ENCODE results near the gene TBC1D10B.
A peak's percentile ranks its signal among the peaks of the same experiment; 100 is the strongest.
"Not testable (repeated sequence)": the region's sequence is repeated elsewhere in the genome, so short reads cannot be mapped to it uniquely, and the experiment has no call there.

The TBC1D10B gene

DNA sequence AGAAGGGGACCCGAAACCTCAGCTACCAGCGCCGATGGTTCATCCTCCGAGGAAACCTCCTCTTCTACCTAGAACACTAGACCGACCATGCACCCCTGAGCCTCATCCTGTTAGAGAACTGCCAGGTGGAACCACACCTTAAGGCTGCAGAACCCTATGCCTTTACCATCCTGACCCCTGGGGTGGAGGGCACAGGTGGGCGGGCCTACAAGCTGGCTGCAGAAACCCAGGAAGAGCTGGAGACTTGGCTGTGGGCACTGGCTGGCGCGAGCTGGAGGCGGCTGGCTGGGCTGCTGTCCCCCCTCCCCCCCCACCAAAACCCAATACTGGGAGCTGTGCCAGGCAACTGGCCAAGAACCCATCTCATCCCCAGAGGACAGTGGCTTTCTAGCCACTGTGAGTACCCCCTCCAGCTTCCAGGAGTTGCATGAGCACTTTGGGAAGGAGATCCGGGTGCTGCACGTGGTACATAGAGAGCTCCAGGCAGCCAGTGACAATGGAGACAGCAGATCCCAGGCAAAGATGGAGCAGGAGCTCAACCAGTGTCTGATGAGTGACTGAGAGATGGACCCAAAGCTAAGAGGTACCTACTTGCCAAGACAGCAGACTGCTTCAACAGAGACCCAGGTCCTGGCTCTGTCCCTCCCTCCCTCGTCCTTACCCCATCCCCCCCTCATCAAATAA is 13.8 kb downstream of the TBC1D10B start:
- no peak for FAIRE-seq
- no peak for DNase-seq (ENCODE audit: low spot score)

GRCh38 chr16:30355954-30356308 is 14.4 kb downstream of the TBC1D10B start:
- no peak for FAIRE-seq
- no peak for DNase-seq (ENCODE audit: low spot score)

GRCh38 chr16:30355144-30355953 is 14.9 kb downstream of the TBC1D10B start, which contains the start of gene CD2BP2:
Gene CD2BP2 (minus strand): TSS chr16:30355308. CDS start chr16:30354681, 627 bp downstream.
- peak; percentile 92 for DNase-seq (ENCODE audit: low spot score)
- FAIRE-seq, result no peak

GRCh38 chr16:30354423-30355143 is 15.7 kb downstream of the TBC1D10B start:
- FAIRE-seq (no peak), DNase-seq (ENCODE audit: low spot score) (no peak)

- no peak for FAIRE-seq
- DNase-seq (ENCODE audit: low spot score), result no peak
These were observed 16.7 kb downstream of the TBC1D10B start for GRCh38 chr16:30353438-30354129.

DNA sequence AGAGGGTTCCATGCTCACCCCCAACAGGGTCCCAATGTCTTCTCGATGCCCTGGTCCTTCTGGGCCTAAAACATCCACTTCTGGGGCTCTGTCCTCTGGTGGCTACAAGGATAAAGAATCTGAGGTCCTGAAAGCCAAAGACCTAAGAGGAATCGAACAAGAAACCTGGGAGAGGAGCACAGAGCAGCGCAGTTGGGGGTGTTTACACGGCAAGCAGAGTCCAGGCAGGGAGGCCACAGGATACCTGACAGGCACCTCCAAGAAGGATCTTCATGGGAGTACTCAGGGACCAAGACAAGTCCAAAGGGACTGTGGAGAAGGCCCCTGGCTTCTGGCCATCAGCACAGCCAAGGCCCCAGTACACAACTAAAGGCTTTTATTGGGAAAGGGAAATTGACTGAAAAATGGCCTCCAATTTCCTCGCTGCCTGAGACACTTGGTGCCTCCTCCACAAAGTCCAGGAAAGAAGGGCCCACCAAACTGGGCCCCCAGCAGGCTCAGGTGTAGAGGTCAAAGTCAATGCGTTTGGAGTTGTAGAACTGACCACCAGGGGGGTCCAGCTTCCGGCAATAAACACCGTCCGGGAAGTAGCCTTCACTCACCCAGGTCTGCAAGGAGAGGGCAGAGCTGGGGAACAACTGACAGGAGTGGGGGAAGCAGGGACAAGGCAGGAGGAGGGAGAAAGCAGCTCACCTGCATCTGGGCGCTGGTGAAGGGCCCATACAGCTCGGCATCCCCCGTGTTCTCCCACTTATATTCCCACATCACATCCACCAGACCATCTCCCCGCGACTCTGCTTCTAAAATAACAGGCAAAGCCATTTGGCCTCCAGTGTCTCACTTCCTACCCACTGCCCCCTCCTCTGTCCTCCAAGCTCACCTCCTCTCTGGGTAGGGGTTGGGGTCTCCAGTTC is 17.5 kb downstream of the TBC1D10B start:
- DNase-seq (ENCODE audit: low spot score), result no peak
- FAIRE-seq, result no peak

GRCh38 chr16:30351586-30352419 is 18.5 kb downstream of the TBC1D10B start:
- FAIRE-seq (no peak), DNase-seq (ENCODE audit: low spot score) (no peak)

DNA sequence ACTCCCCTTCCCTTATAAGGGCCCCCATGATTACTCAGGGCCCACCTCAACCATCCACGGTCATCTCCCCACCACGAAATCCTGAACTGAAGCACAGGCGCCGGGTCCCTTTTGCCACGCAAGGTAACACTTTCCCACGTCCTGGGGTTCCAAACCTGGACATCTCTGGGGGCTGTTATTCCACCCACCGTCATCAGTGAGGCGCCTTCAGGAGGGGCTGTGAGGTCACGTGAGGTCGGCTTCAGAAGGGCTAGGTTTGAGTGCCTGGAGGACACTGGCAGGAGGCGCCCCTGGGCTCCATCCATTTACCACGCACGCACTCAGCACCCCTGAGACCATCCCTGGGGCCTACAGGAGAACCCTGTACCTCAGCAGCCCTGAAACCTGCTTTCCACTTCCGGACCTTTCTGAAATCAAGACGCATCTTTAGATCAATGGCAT is 19.3 kb downstream of the TBC1D10B start:
- FAIRE-seq, result no peak
- DNase-seq (ENCODE audit: low spot score), result no peak

- no peak for FAIRE-seq
- no peak for DNase-seq (ENCODE audit: low spot score)
These were observed 20.0 kb downstream of the TBC1D10B start for GRCh38 chr16:30350134-30350871.

DNA sequence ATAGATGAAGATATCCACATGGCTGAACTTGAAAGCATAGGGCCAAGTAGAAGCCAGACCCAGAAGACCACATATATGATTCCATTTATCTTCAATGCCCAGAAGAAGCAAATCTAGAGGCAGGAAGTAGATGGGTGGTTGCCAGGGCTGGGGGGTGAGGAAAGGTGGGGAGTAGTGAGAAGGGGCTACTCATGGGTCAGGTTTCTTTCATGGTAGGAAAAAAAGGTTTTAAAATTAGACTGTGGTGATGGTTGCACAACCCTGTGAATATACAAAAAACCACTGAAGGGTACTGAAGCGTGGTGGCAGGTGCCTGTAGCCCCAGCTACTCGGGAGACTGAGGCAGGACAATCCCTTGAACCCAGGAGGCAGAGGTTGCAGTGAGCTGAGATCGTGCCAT is 20.6 kb downstream of the TBC1D10B start:
- FAIRE-seq (no peak), DNase-seq (ENCODE audit: low spot score) (no peak)

DNA sequence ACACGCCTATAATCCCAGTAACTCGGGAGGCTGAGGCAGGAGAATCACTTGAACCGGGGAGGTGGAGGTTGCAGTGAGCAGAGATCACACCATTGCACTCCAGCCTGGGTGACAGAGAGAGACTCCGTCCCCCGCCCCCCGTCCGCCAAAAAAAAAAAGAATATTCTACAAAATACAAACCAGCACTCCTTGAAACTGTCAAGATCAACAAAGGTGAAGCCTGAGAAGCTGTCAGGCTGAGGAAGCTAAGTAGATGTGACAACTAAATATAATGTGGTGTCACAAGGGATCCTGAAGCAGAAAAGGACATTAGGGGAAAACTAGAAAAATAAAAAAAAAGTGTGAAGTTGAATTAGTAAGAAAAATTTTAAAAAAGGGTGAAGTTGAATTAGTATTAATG is 21.4 kb downstream of the TBC1D10B start:
- DNase-seq (ENCODE audit: low spot score), result no peak
- no peak for FAIRE-seq

DNA sequence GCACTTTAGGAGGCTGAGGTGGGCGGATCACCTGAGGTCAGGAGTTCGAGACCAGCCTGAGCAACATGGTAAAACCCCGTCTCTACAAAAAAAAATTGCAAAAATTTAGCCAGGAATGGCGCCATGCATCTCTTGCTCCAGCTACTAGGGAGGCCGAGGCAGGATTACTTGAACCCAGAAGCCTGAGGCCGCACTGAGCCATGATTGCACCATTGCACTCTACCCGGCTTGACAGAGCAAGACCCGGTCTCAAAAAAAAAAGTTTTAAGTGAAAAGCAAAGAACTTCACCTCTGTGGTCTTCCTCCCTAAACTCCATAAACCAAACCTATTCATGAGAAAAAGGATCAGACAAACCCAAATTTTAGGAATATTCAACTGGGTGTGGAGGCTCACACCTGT is 22.2 kb downstream of the TBC1D10B start:
- no peak for DNase-seq (ENCODE audit: low spot score)

DNA sequence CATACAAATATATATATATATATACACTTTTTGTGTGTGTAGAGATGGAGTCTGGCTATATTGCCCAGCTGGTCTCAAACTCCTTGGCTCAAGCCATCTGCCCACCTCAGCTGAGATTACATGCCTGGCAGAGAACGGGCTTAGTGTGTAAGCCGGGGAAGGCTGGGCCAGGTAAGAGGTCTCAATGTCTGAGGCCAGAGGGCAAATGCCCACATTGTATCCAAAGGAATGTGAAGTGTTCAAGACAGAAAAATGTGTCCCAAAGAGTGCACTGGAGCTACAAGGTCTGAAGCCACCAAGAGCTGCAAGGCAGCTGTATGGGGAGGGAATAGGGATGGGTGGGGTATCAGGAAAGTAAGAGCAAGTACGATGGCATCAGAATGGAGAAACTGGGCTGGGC is 24.0 kb downstream of the TBC1D10B start:
- FAIRE-seq (no peak), DNase-seq (ENCODE audit: low spot score) (no peak)

More for the DNA sequence above, 22.2 kb downstream of the TBC1D10B start:
- FAIRE-seq, result no peak

- not testable (repeated sequence) for DNase-seq (ENCODE audit: low spot score); FAIRE-seq
These were observed 26.8 kb downstream of the TBC1D10B start for GRCh38 chr16:30343491-30343820.

GRCh38 chr16:30342751-30343490 is 27.4 kb downstream of the TBC1D10B start:
- DNase-seq (ENCODE audit: low spot score) (no peak), FAIRE-seq (no peak)

DNA sequence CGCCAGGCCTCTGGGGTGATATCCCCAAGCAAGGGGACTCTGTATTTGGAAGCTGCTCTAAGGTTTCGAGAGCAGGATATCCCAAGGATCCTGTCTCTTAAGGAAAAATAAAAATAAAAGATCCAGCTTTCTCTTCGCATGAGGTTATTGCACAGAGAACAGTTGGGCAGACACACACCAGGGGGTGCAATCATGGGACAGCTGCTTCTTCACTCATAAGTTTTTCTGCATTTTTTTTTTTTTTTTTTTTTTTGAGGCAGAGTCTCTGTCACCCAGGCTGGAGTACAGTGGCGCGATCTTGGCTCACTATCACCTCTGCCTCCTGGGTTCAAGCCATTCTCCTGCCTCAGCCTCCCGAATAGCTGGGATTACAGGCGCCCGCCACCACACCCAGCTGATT is 28.3 kb downstream of the TBC1D10B start:
- DNase-seq (ENCODE audit: low spot score); FAIRE-seq: not testable (repeated sequence)

DNA sequence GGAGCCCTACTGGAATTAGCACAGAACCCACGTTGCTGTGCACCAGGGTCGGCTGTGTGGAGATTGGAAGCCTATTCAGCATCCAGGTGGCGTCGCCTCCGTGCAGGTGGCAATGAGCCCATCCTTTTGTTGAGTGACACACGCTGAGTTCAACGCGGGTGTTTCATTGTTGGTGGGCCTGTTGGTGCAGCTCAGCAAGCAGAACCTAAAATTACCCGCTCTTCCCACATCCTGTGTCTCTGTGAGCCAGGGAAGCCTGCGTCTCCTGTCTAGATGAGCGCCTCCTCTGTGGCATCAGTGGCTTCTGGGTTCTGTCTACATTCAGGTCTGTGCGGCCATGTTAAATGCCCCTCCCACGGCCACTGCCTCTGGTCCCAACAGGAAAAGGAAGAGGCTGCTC is 29.7 kb downstream of the TBC1D10B start:
- FAIRE-seq (no peak), DNase-seq (ENCODE audit: low spot score) (no peak)

GRCh38 chr16:30338715-30339114 is 31.6 kb downstream of the TBC1D10B start:
- not testable (repeated sequence) for FAIRE-seq; DNase-seq (ENCODE audit: low spot score)
